T-helper 2 cell treated with Interferon-gamma antibody and Interleukin-4, amounts not matched to agents 5 μg/mL and 100 μg/mL, for 36 hours (primary cell): ENCODE measurements around the gene PLLP.
A peak's percentile ranks its signal among the peaks of the same experiment; 100 is the strongest.
"Not testable (repeated sequence)": the region's sequence is repeated elsewhere in the genome, so short reads cannot be mapped to it uniquely, and the experiment has no call there.

Source experiments
- DNase-seq: peaks from one replicate; pipeline ENCODE4 v3.0.0; 2021; ENCODE audit warnings: low spot score
- H3K27ac Mint-ChIP-seq: one replicate; pipeline ENCODE4 v1.8.0; 2021; ENCODE audit warnings: mild to moderate bottlenecking, mixed read lengths
- H3K27me3 Mint-ChIP-seq: one replicate; pipeline ENCODE4 v1.8.0; 2021; ENCODE audit warnings: low read depth, mixed read lengths
- H3K36me3 Mint-ChIP-seq: one replicate; pipeline ENCODE4 v1.8.0; 2021; ENCODE audit warnings: low read depth, mixed read lengths
- H3K4me1 Mint-ChIP-seq: one replicate; pipeline ENCODE4 v1.8.0; 2021; ENCODE audit warnings: low read depth, mixed read lengths
- H3K4me3 Mint-ChIP-seq: one replicate; pipeline ENCODE4 v1.8.0; 2022; ENCODE audit warnings: mild to moderate bottlenecking, moderate library complexity, mixed read lengths
- H3K9me3 Mint-ChIP-seq: one replicate; pipeline ENCODE4 v1.8.0; 2021; ENCODE audit warnings: mixed read lengths

Gene PLLP

DNA sequence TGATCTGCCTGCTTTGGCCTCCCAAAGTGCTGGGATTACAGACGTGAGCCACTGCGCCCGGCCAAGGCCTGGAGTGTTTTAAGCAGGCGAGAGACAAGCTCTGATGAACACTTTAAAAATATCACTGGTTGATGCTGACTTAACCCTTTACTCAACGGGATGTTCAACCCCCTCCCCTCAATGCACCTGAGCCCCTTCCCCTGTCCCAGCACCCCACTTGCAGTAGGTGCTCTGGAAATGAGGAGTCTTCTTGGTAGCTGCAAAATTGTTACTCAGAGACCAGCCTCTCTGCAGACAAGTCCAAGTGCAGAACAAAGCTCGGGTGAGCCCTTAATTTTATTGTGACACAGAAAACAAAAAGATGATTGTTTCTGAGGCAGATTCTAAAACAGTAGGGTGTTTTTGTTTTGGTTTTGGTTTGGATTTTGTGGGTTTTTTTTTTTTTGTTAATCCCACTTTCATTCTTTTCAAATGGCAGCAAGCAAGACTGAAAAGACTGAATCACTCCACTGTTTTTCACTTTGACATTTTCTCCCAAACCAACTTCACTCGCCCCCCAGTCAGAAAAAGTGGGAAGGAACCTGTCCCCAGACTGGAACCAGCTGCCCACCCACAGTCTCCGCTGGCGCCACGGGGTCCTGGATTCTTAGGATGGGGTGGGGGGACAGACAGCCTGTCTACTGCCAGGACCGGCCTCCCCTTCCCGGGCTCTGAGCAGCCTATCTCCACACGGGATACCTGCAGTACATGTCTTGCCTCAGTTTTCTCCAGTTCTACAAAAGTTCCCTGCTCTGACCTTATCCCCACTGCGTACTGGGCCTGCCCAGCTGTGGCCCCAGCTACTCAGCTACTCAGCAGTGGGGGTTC, 5.2 kb upstream of the PLLP start:
- H3K9me3 Mint-ChIP-seq = no peaks in the 10 kb centered on the region
- H3K36me3 Mint-ChIP-seq = no peaks in the 10 kb centered on the region
- H3K27me3 Mint-ChIP-seq = peaks cover 8% of the 10 kb centered on the region
- DNase-seq = no peak
- no peak overlapping the region for H3K4me3 Mint-ChIP-seq
- H3K27ac Mint-ChIP-seq = peak overlapping the region; percentile 18
- H3K4me1 Mint-ChIP-seq = peaks cover 21% of the 10 kb centered on the region

GRCh38 chr16:57285379-57285778, 907 bp upstream of the PLLP start:
- H3K27ac Mint-ChIP-seq = no peak overlapping the region
- peak overlapping the region; percentile 56 for H3K4me3 Mint-ChIP-seq
- peaks cover 39% of the 10 kb centered on the region for H3K27me3 Mint-ChIP-seq
- H3K4me1 Mint-ChIP-seq = peaks cover 22% of the 10 kb centered on the region
- no peak for DNase-seq
- no peaks in the 10 kb centered on the region for H3K36me3 Mint-ChIP-seq
- H3K9me3 Mint-ChIP-seq = no peaks in the 10 kb centered on the region

DNA sequence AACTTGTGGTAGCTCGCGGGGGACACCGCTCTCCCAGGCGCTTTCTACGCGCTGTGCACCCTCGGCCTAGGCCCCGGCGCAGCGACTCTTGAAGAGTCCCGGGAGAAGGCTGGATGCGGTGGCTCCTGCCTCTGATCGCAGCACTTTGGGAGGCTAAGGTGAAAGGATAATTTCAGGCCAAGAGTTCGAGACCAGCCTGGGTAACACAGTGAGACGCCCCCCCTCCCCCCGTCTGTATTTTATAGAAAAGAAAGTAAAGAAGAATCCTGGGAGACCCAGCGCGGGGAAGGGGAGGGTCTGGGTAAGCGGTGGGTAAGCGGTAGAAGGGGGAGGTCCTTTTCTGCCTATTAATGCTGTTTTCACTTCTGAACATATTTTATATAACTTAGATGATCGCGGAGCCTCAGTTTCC, 486 bp upstream of the PLLP start:
- no peak for DNase-seq
- H3K27me3 Mint-ChIP-seq = peaks cover 40% of the 10 kb centered on the region

GRCh38 chr16:57283959-57284208, 588 bp downstream of the PLLP start:
- Mint-ChIP-seq H3K27me3 (peaks cover 40% of the 10 kb centered on the region), H3K36me3 (no peaks in the 10 kb centered on the region), H3K4me1 (peaks cover 17% of the 10 kb centered on the region), H3K4me3 (peak overlapping the region; percentile 77), H3K27ac (no peak overlapping the region), H3K9me3 (no peaks in the 10 kb centered on the region)
- DNase-seq = no peak

More for the DNA sequence above, 486 bp upstream of the PLLP start:
- Mint-ChIP-seq H3K9me3 (no peaks in the 10 kb centered on the region), H3K36me3 (no peaks in the 10 kb centered on the region), H3K4me1 (peaks cover 21% of the 10 kb centered on the region), H3K4me3 (peak overlapping the region; percentile 56), H3K27ac (no peak overlapping the region)

DNA sequence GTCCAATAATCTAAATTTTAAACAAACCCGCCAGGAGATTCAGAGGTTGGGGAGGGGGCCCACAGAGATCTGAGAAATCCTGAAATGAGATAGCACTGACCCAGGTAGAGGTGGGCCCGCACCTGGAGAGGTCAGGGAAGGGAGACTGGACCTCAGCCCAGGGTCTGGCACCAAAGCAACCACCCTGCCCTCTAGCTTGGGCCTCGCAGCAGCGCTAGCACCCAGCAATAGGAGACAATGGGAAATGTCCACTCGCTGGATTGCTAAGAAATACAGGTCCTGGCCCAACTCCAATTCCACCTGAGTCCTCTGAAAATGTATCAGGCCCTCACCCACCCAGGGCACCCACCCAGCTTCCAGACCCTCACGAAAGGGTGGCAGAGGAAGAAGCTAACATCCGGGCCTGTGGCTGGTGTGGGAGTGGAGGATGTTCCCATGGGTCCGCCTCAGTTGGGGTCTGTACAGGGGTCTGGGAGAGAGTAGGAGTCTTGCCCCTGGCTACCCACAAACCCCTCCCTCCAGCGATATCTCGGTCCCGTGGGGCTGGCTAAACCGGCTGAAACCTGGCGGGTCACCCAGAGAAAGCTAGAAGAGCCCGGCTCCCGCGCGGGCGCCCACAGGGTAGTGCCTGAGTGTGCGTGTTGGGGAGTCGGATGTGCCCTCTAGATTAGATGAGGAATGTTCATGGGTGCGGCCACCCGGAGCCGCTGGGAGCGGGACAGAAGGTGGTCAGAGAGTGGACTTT, 1.1 kb downstream of the PLLP start:
- Mint-ChIP-seq H3K36me3 (no peaks in the 10 kb centered on the region), H3K9me3 (no peaks in the 10 kb centered on the region), H3K27ac (no peak overlapping the region), H3K4me1 (peaks cover 17% of the 10 kb centered on the region), H3K27me3 (peaks cover 40% of the 10 kb centered on the region), H3K4me3 (peak overlapping the region; percentile 77)
- DNase-seq = no peak

DNA sequence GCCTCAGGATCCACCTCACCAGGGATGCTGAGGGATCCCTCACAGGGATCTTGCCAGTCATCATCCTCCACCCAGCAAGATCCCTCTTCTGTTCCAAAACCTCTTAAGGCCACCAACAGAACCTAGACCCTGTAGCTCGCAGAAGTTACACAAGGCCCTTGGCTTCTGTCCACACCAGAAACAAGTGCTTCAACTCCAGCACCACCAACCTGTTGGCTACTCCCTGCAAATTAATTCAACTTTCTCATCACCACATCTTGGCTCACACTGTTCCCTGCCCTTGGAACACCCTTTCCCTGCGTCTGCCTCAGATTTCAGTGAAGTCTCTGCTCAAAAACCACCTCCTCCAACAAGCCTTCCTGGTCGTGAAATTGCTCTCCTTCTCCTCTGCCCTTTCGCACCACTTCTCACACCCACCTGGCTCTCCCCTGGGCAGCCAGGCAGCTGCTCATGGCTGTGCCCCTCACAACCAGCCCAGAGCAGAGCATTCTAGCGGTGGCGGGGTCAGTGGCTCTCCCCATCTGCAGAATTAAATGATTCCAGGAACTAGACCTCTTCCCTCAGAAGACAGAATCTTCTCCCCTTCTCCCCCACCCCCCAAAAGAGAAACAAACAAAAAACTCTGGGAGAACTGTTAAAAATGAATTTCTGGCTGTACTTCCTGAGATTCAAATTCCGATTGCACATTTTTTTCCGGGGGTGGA, 1.8 kb downstream of the PLLP start:
- no peaks in the 10 kb centered on the region for H3K9me3 Mint-ChIP-seq
- no peak overlapping the region for H3K27ac Mint-ChIP-seq
- no peak overlapping the region for H3K4me3 Mint-ChIP-seq
- no peaks in the 10 kb centered on the region for H3K36me3 Mint-ChIP-seq
- peaks cover 40% of the 10 kb centered on the region for H3K27me3 Mint-ChIP-seq
- peaks cover 22% of the 10 kb centered on the region for H3K4me1 Mint-ChIP-seq
- no peak for DNase-seq

- no peak overlapping the region for H3K4me3 Mint-ChIP-seq
- H3K36me3 Mint-ChIP-seq = no peaks in the 10 kb centered on the region
- no peak for DNase-seq
- peaks cover 40% of the 10 kb centered on the region for H3K27me3 Mint-ChIP-seq
- H3K9me3 Mint-ChIP-seq = no peaks in the 10 kb centered on the region
- H3K27ac Mint-ChIP-seq = peak overlapping the region; percentile 61
- peaks cover 28% of the 10 kb centered on the region for H3K4me1 Mint-ChIP-seq
Observed at GRCh38 chr16:57281791-57282190, 2.7 kb downstream of the PLLP start.

- H3K4me1 Mint-ChIP-seq = peaks cover 39% of the 10 kb centered on the region
- no peaks in the 10 kb centered on the region for H3K36me3 Mint-ChIP-seq
- H3K4me3 Mint-ChIP-seq = no peak overlapping the region
- no peaks in the 10 kb centered on the region for H3K9me3 Mint-ChIP-seq
- DNase-seq = no peak
- peak overlapping the region; percentile 2 for H3K27ac Mint-ChIP-seq
- H3K27me3 Mint-ChIP-seq = peaks cover 34% of the 10 kb centered on the region
Observed at GRCh38 chr16:57279780-57280638, 4.5 kb downstream of the PLLP start.

DNA sequence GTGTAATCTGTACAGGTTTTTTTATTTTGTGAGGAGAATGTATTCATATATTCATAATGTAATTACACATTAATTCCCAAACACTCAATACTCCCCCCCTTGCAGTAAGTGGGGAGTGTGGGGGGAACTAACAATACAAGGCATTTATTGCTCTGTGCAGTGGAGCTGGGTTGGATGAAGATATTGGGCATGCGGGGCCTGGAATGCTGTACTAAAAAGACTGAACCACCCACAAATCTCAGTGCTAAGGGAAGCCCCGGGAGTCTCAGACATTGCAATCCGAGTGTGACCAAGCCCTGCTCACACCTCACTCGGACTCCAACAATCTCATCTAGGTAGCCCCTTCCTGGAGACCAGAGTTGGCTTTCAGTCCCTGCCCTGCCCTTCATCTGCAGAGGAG, 6.0 kb downstream of the PLLP start:
- Mint-ChIP-seq H3K4me1 (peaks cover 34% of the 10 kb centered on the region), H3K27ac (no peak overlapping the region), H3K4me3 (no peak overlapping the region), H3K27me3 (peaks cover 26% of the 10 kb centered on the region), H3K9me3 (no peaks in the 10 kb centered on the region), H3K36me3 (no peaks in the 10 kb centered on the region)
- DNase-seq = no peak

DNA sequence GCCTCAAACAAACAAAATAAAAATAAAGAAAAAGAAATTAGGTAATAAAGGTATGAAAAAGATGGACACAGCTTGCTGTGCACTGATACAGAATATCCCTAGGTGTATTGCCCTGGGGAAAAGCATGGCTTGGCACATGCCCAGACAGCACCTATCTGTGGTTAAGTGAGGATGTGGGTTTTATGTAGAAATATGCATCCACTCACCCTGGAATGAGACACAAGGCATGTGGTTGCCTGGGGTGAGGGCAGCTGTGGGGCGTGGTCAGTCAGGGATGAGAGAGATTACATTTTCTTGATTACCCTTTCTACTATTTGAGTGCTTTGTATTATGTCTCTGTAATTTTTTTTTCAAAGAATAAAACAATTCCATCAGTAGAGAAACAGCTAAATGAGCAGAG, 6.9 kb downstream of the PLLP start:
- Mint-ChIP-seq H3K4me1 (peaks cover 34% of the 10 kb centered on the region), H3K36me3 (no peaks in the 10 kb centered on the region), H3K27me3 (peaks cover 17% of the 10 kb centered on the region), H3K4me3 (peak overlapping the region; percentile 77), H3K27ac (peak overlapping the region; percentile 70), H3K9me3 (no peaks in the 10 kb centered on the region)
- DNase-seq = peak; percentile 73

GRCh38 chr16:57276596-57276995, 7.9 kb downstream of the PLLP start:
- Mint-ChIP-seq H3K4me1 (peaks cover 34% of the 10 kb centered on the region), H3K9me3 (no peaks in the 10 kb centered on the region), H3K27ac (no peak overlapping the region), H3K27me3 (peaks cover 8% of the 10 kb centered on the region), H3K36me3 (no peaks in the 10 kb centered on the region), H3K4me3 (peak overlapping the region; percentile 18)
- DNase-seq = no peak

DNA sequence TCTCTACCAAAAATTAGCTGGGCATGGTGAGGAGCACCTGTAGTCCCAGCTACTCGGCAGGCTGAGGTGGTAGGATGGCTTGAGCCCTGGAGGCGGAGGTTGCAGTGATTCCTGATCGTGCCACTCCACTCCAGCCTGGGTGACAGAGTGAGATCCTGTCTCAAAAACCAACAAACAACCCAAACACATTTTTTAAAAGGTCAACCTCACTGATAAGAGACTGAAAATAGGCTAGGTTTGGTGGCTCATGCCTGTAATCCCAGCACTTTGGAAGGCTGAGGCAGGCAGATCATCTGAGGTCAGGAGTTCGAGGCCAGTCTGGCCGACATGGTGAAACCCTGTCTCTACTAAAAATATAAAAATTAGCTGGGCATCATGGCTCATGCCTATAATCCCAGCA, 8.5 kb downstream of the PLLP start:
- not testable (repeated sequence) for H3K36me3 Mint-ChIP-seq, H3K27me3 Mint-ChIP-seq

DNA sequence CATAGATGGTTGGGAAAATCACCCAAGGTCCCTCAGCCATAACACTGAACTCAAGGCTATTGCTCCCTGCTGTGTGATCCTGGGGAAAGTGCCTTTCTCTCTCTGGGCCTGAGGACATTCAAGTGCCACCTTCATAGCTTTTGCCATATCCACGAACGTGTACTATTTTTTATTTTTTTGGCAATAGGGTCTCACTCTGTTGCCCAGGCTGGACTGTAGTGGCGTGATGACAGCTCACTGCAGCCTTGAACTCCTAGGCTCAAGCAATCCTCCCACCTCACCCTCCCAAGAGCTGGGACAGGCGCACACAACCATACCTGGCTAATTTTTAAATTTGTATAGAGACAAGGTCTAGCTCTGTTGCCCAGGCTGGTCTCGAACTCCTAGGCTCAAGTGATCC, 10.6 kb downstream of the PLLP start:
- Mint-ChIP-seq H3K27ac (no peak overlapping the region), H3K4me1 (peaks cover 25% of the 10 kb centered on the region), H3K9me3 (no peaks in the 10 kb centered on the region), H3K27me3 (no peaks in the 10 kb centered on the region), H3K4me3 (no peak overlapping the region), H3K36me3 (no peaks in the 10 kb centered on the region)
- no peak for DNase-seq

More for the DNA sequence above, 8.5 kb downstream of the PLLP start:
- not testable (repeated sequence) for H3K4me3 Mint-ChIP-seq, H3K9me3 Mint-ChIP-seq, DNase-seq, H3K27ac Mint-ChIP-seq
- peaks cover 34% of the 10 kb centered on the region for H3K4me1 Mint-ChIP-seq
